ENCODE measurements around the gene KCNT2. TPM values are rescaled to one million over a fixed set of nuclear protein-coding genes. Genes with fewer than 3 reads are reported as not detected.

Gene KCNT2
- polyA plus RNA-seq, 1 donor from 2014 or later, result 21.4 TPM

DNA sequence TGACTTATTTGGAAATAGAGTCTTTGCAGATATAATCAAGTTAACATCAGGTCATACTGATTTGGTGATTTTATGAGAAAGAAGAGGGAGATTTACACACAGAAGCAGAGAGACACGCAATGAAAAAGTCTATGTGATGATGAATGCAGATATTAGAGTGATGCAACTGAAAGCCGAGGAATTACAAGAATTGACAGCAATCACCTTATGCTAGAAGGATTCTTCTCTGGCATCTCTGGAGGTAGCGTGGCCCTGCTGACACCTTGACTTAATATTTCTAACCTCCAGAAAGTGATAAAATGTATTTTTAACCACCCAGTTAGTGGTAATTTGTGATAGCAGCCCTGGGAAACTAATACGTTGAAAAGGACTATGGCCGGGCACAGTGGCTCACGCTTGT is 29.4 kb upstream of the KCNT2 start:
- no peak overlapping the region for H2AFZ ChIP-seq (ENCODE audit: low read depth, low read length)
- H3K9ac ChIP-seq (ENCODE audit: low read length), result no peak overlapping the region
- H3K4me2 ChIP-seq (ENCODE audit: low read length), result no peak overlapping the region
- H3F3A ChIP-seq (ENCODE audit: insufficient read depth, low read length, poor library complexity, severe bottlenecking), result no peaks in the 10 kb centered on the region
- H3K4me3 ChIP-seq (ENCODE audit: low read length), result no peak overlapping the region
- H3K27me3 ChIP-seq (ENCODE audit: insufficient read depth, low read depth, low read length), result no peaks in the 10 kb centered on the region
- TF ChIP-seq RAD21 (conservative IDR thresholded peaks at IDR 0.05) (no peak), TAF1 (IDR thresholded peaks at IDR 0.05; ENCODE audit: low read depth) (no peak), EP300 (conservative IDR thresholded peaks at IDR 0.05; ENCODE audit: poor library complexity, severe bottlenecking) (no peak), MXI1 (conservative IDR thresholded peaks at IDR 0.05; ENCODE audit: poor library complexity, severe bottlenecking) (no peak), SMC3 (conservative IDR thresholded peaks at IDR 0.05; ENCODE audit: poor library complexity) (no peak), POLR2AphosphoS5 (IDR thresholded peaks at IDR 0.05) (no peak)
- TF ChIP-seq, protein P1, sequence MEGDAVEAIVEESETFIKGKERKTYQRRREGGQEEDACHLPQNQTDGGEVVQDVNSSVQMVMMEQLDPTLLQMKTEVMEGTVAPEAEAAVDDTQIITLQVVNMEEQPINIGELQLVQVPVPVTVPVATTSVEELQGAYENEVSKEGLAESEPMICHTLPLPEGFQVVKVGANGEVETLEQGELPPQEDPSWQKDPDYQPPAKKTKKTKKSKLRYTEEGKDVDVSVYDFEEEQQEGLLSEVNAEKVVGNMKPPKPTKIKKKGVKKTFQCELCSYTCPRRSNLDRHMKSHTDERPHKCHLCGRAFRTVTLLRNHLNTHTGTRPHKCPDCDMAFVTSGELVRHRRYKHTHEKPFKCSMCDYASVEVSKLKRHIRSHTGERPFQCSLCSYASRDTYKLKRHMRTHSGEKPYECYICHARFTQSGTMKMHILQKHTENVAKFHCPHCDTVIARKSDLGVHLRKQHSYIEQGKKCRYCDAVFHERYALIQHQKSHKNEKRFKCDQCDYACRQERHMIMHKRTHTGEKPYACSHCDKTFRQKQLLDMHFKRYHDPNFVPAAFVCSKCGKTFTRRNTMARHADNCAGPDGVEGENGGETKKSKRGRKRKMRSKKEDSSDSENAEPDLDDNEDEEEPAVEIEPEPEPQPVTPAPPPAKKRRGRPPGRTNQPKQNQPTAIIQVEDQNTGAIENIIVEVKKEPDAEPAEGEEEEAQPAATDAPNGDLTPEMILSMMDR (IDR thresholded peaks at IDR 0.05; ENCODE audit: poor library complexity, severe bottlenecking), result no peak
- TF ChIP-seq, protein P2, sequence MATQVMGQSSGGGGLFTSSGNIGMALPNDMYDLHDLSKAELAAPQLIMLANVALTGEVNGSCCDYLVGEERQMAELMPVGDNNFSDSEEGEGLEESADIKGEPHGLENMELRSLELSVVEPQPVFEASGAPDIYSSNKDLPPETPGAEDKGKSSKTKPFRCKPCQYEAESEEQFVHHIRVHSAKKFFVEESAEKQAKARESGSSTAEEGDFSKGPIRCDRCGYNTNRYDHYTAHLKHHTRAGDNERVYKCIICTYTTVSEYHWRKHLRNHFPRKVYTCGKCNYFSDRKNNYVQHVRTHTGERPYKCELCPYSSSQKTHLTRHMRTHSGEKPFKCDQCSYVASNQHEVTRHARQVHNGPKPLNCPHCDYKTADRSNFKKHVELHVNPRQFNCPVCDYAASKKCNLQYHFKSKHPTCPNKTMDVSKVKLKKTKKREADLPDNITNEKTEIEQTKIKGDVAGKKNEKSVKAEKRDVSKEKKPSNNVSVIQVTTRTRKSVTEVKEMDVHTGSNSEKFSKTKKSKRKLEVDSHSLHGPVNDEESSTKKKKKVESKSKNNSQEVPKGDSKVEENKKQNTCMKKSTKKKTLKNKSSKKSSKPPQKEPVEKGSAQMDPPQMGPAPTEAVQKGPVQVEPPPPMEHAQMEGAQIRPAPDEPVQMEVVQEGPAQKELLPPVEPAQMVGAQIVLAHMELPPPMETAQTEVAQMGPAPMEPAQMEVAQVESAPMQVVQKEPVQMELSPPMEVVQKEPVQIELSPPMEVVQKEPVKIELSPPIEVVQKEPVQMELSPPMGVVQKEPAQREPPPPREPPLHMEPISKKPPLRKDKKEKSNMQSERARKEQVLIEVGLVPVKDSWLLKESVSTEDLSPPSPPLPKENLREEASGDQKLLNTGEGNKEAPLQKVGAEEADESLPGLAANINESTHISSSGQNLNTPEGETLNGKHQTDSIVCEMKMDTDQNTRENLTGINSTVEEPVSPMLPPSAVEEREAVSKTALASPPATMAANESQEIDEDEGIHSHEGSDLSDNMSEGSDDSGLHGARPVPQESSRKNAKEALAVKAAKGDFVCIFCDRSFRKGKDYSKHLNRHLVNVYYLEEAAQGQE (IDR thresholded peaks at IDR 0.05; ENCODE audit: borderline replicate concordance), result no peak
- no peaks in the 10 kb centered on the region for H3K36me3 ChIP-seq (ENCODE audit: insufficient read depth, low read length)
- no peaks in the 10 kb centered on the region for H3K79me2 ChIP-seq (replicated peaks; ENCODE audit: insufficient read depth, low read length)
- no peak overlapping the region for H3K27ac ChIP-seq (ENCODE audit: low read length)
- no peaks in the 10 kb centered on the region for H3K9me3 ChIP-seq (ENCODE audit: low read length)
- no peaks in the 10 kb centered on the region for H3K9me2 ChIP-seq (ENCODE audit: insufficient read depth, low read length)
- H4K20me1 ChIP-seq (ENCODE audit: insufficient read depth), result no peaks in the 10 kb centered on the region

DNA sequence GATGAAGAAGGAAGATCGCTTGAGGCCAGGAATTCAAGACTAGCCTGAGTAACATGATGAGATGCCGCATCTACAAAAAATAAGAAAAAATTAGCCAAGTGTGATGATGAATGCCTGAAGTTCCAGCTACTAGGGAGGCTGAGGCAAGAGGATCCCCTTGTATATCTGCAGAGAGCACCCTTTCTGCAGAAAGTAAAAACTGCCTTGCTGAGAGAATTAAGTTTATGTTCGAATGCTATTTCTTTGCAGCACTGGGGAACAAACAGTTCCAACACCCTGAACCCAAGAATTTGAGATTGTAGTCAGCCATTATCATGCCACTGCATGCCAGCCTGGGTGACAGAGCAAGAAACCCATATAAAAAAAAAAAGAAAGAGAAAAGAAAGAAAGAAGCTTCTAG is 20.6 kb upstream of the KCNT2 start:
- Histone ChIP-seq H3K27me3 (ENCODE audit: insufficient read depth, low read depth, low read length) (no peaks in the 10 kb centered on the region), H3K4me3 (ENCODE audit: low read length) (no peak overlapping the region), H3K9me3 (ENCODE audit: low read length) (no peaks in the 10 kb centered on the region), H3F3A (ENCODE audit: insufficient read depth, low read length, poor library complexity, severe bottlenecking) (no peaks in the 10 kb centered on the region), H2AFZ (ENCODE audit: low read depth, low read length) (no peak overlapping the region), H4K20me1 (ENCODE audit: insufficient read depth) (no peaks in the 10 kb centered on the region), H3K4me2 (ENCODE audit: low read length) (no peak overlapping the region), H3K27ac (ENCODE audit: low read length) (no peak overlapping the region), H3K9ac (ENCODE audit: low read length) (no peak overlapping the region), H3K79me2 (replicated peaks; ENCODE audit: insufficient read depth, low read length) (no peaks in the 10 kb centered on the region), H3K9me2 (ENCODE audit: insufficient read depth, low read length) (no peaks in the 10 kb centered on the region), H3K36me3 (ENCODE audit: insufficient read depth, low read length) (no peaks in the 10 kb centered on the region)
- no peak for TF ChIP-seq RAD21 (conservative IDR thresholded peaks at IDR 0.05)
- TF ChIP-seq TAF1 (IDR thresholded peaks at IDR 0.05; ENCODE audit: low read depth), result no peak
- no peak for TF ChIP-seq MXI1 (conservative IDR thresholded peaks at IDR 0.05; ENCODE audit: poor library complexity, severe bottlenecking)
- no peak for TF ChIP-seq EP300 (conservative IDR thresholded peaks at IDR 0.05; ENCODE audit: poor library complexity, severe bottlenecking)
- no peak for TF ChIP-seq SMC3 (conservative IDR thresholded peaks at IDR 0.05; ENCODE audit: poor library complexity)
- TF ChIP-seq, protein P2 (IDR thresholded peaks at IDR 0.05; ENCODE audit: borderline replicate concordance), result no peak
- TF ChIP-seq EZH2 (IDR thresholded peaks at IDR 0.05; ENCODE audit: borderline replicate concordance, insufficient read depth, low read length, poor library complexity, severe bottlenecking), result no peak
- TF ChIP-seq POLR2AphosphoS5 (IDR thresholded peaks at IDR 0.05), result no peak
- TF ChIP-seq, protein P1 (IDR thresholded peaks at IDR 0.05; ENCODE audit: poor library complexity, severe bottlenecking), result no peak

All from neural cell (in vitro differentiated cells).